ENCODE measurements around the gene CD300LF.

- TF ChIP-seq, protein P1, sequence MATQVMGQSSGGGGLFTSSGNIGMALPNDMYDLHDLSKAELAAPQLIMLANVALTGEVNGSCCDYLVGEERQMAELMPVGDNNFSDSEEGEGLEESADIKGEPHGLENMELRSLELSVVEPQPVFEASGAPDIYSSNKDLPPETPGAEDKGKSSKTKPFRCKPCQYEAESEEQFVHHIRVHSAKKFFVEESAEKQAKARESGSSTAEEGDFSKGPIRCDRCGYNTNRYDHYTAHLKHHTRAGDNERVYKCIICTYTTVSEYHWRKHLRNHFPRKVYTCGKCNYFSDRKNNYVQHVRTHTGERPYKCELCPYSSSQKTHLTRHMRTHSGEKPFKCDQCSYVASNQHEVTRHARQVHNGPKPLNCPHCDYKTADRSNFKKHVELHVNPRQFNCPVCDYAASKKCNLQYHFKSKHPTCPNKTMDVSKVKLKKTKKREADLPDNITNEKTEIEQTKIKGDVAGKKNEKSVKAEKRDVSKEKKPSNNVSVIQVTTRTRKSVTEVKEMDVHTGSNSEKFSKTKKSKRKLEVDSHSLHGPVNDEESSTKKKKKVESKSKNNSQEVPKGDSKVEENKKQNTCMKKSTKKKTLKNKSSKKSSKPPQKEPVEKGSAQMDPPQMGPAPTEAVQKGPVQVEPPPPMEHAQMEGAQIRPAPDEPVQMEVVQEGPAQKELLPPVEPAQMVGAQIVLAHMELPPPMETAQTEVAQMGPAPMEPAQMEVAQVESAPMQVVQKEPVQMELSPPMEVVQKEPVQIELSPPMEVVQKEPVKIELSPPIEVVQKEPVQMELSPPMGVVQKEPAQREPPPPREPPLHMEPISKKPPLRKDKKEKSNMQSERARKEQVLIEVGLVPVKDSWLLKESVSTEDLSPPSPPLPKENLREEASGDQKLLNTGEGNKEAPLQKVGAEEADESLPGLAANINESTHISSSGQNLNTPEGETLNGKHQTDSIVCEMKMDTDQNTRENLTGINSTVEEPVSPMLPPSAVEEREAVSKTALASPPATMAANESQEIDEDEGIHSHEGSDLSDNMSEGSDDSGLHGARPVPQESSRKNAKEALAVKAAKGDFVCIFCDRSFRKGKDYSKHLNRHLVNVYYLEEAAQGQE (IDR thresholded peaks at IDR 0.05), result no peak
- TF ChIP-seq CTCF (IDR thresholded peaks at IDR 0.05; ENCODE audit: low read depth, low read length, missing input control) (no peak), SP1 (IDR thresholded peaks at IDR 0.05) (no peak), ATF3 (IDR thresholded peaks at IDR 0.05) (no peak), RXRA (IDR thresholded peaks at IDR 0.05) (no peak), TAF1 (conservative IDR thresholded peaks at IDR 0.05) (no peak)
- TF ChIP-seq, protein P2, sequence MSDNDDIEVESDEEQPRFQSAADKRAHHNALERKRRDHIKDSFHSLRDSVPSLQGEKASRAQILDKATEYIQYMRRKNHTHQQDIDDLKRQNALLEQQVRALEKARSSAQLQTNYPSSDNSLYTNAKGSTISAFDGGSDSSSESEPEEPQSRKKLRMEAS (IDR thresholded peaks at IDR 0.05), result no peak
Observed at GRCh38 chr17:74677558-74678466, 34.9 kb downstream of the CD300LF start.

All from liver (tissue), 3 donors.